CMK (cell line): ENCODE data around the gene CUX1.
"Not testable (repeated sequence)": the region's sequence is repeated elsewhere in the genome, so short reads cannot be mapped to it uniquely, and the experiment has no call there.

ENCODE experiments used
- DNase-seq: peaks from one replicate; pipeline ENCODE4 v3.0.0-alpha.2; 2010; ENCODE audit warnings: low read depth

The CUX1 gene

DNA sequence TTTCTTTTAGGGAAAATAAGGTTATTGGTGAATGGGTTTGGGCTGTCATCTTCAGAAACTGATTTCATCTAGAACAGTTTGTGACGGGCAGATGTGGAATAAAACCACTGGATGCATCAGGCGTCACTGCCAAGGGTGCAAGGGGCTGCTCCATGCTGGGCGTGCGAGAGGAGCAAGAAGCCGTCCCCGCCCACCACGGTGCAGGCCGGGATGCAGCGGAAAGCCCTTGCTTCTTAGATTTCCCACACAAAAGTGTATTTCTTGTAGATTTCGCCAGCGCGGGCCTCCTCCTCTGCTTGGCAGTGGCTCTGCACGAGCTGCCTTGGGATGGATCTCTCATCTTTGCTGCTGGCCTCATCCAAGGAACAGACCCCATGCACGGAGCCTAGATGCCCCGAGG lies 189.3 kb downstream of the CUX1 start:
- DNase-seq = no peak

GRCh38 chr7:102008535-102009262 lies 191.3 kb downstream of the CUX1 start:
- DNase-seq = no peak

GRCh38 chr7:102009628-102010027 lies 192.2 kb downstream of the CUX1 start:
- no peak for DNase-seq

DNA sequence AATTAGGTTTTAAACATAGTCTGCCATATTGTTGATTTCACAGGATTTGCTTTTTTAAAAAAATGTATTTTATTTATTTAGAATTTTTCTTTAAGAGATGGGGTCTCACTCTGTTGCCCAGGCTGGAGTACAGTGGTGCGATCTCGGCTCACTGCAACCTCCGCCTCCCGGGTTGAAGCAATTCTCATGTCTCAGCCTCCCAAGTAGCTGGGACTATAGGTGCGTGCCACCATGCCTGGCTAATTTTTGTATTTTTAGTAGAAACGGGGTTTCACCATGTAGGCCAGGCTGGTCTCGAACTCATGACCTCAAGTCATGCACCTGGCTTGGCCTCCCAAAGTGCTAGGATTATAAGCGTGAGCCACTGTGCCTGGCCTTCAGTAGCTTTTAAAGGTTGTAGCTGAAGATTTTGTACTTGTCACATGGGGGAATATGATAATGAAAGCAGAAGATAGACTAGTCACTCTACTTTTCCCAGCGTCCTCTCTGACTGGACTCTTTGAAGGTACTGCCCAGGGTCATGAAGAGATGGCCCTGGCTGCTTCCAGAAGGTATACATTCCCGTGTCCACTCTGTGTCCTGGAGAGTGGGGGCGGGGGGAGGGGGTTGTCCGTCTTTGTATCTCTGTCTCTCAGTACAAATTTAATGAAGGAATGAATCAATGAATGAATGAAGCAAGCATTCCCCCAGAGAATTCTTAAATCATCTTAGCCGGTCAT lies 194.8 kb downstream of the CUX1 start:
- DNase-seq = not testable (repeated sequence)

- no peak for DNase-seq
These were observed 195.6 kb downstream of the CUX1 start for GRCh38 chr7:102012941-102013461.

DNA sequence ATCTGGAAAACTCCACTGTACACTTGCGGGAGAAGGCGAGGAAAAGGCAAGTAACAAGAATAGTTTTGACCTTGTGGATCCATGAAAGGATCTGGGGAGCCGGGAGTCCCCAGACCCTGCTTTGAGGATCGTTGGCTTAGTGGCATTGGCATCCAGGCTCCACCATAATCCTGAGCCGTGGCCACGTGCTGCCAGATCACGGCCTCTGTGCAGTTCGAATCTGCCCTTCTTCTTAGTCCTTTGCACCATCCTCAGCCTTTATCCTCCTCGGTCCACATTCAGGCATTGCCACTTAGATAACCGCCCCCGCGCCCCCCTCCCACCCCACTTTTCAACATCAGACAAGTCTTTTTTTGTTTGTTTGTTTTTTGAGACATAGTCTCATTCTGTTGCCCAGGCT lies 201.4 kb downstream of the CUX1 start:
- DNase-seq = no peak

- DNase-seq = no peak
These were observed 202.0 kb downstream of the CUX1 start for GRCh38 chr7:102019461-102019860.

DNA sequence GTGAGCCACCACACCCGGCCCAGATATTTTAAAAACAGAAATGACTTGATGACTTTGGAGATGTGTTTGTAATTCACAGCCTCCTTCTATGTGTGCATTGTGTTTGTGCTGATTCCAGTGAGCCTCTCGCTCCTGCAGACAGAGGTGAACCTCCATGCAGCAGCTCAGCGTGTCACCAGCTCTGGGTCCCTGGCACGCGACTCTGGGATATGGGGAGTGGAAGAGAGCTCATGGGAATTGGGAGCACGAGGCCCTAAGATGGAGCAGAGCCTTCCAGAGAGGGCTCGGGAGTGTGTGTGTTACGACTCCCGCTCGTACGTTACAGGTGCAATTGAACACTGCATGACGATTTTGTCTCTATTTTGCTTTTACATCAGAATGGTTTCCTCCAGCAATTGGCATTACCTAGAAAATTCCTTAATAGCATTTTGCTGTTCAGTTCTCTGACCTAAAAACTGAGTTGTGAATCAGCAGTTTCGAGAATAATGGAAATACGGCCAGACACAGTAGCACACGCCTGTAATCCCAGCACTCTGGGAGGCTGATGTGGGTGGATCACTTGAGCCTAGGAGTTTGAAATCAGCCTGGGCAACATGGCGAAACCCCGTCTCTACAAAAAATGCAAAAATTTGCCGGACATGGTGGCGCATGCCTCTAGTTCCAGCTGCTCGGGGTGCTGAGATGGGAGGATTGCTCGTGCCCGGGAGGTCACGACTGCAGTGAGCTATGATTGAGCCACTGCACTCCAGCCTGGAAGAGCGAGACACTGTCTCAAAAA lies 204.6 kb downstream of the CUX1 start:
- DNase-seq = no peak

DNA sequence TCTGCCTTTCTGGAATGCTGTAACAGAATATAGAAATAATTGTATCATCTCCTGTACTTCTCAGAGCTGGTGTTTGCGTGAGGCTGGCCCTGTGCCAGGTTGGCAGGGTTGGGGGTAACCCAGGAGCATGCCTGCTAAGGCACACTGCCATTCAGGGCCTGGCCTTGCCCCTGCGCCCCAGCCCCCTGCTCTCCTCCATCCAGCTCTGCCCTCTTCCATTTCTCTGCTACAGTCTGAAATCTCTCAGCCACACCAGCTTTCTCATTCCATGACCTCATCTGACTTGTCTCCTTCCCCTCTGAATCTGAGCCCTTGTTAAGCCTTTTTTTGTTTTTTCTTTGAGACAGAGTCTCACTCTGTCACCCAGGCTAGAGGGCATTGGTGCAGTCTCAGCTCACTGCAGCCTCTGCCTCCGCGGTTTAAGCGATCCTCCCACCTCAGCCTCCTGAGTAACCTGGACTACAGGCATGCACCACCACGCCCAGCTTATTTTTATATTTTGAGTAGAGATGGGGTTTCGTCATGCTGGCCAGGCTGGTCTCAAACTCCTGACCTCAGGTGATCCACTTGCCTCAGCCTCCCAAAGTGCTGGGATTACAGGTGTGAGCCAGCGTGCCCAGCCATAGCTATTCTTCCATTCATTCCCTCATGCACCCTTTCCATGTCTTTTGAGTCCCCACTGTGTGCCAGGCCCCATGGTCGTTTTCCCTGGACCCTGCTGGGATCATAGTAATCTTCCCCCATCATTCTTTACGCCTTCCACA lies 206.8 kb downstream of the CUX1 start:
- no peak for DNase-seq

- no peak for DNase-seq
These were observed 207.5 kb downstream of the CUX1 start for GRCh38 chr7:102024769-102025391.

DNA sequence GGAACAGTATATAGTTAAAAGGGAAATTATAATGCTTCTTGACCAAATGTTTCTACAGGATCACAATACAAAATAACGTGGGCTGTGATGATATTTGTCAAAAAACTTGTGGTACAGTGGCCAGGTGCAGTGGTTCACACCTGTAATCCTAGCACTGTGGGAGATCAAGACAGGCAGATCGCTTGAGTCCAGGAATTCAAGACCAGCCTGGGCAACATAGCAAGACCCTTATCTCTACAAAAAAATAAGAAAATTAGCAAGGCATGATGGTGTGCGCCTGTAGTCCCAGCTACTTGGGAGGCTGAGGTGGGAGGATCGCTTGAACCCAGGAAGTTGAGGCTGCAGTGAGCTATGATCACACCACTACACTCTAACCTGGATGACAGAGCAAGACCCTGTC lies 208.4 kb downstream of the CUX1 start:
- not testable (repeated sequence) for DNase-seq

DNA sequence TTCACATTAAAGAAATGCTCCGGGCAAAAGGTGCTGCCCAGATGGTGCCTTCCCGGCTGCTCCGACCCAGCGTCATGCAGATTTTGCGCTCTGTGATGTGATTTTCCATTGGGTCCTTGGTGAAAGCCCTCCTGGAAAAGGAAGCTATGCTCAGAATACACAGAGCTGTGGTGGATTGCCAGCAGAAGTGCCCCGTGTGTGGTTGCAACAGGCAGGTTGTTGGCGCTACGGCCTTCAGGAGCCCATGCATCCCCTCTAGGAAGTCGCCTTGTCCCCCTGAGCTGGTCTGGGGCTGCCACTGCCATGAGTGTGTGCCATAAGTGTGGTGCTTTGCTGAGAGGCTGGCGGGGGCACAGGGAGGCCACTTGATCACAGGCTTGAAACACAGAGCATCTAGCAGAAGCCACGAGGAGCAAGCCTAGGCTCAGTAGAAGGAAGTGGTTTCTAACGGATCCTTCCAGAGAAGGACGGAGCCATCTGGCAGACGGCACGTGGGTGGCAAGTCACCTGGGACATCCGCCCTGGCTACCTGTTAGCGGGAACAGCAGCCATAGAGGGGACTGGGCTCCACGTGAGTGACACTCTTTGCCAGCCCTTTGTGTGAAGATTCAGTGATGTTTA lies 210.9 kb downstream of the CUX1 start:
- no peak for DNase-seq

- no peak for DNase-seq
These were observed 212.2 kb downstream of the CUX1 start for GRCh38 chr7:102029616-102030015.

- no peak for DNase-seq
These were observed 213.3 kb downstream of the CUX1 start for GRCh38 chr7:102030696-102031095.

GRCh38 chr7:102036958-102037357 lies 219.5 kb downstream of the CUX1 start:
- no peak for DNase-seq

- no peak for DNase-seq
These were observed 222.3 kb downstream of the CUX1 start for GRCh38 chr7:102039706-102040105.

DNA sequence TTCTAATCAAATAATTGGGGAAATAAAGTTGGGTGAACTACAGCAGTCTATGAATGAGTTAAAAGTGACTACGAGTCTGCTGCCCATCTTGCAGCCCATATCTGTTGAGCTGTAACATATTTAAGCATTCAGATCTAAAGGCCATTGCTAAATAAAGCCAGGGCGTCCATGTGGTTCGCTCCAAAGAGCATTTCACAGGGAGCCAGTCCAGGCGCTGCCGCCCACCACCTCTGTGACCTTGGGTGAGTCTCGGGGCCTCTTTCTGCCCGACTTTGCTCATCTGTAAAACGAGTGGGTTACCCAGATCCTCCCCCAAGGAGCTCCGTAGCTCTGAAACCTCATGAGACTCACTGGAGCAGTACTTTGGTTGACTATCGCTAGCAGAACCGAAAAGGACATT lies 223.1 kb downstream of the CUX1 start:
- DNase-seq = no peak

DNA sequence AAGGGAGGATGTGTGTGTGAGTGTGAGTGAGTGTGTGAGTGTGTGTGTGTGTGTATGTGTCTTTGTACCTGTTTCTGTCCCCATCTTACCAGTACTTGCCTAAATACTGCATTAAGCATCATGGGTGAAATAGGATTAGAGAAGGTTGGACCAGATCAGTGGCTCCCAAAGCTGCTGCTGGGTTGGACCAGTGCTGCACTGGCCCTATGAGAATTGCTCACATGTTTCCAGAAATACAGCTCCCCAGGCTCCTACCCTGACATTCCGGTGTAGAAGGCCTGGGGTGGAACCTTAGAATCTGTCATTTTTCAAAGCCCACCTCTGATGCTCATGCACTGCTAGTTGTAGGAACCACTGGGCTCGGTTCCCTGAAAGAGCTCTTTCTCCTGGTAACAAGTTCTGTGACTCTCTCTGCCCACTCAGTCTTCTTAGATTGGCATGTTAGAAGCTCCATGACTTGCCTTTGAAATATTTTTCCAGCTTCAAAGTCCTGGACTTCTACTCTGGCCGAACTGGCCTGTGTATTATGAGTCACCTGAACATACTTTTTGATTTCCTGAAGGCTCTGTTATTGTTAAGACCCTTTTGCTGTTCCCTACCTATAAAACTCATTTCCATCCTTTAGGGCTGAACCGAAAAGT lies 224.7 kb downstream of the CUX1 start:
- no peak for DNase-seq

GRCh38 chr7:102042796-102043195 lies 225.4 kb downstream of the CUX1 start:
- DNase-seq = not testable (repeated sequence)

- no peak for DNase-seq
These were observed 227.2 kb downstream of the CUX1 start for GRCh38 chr7:102044641-102044983.
